Naive thymus-derived CD8-positive, alpha-beta T cell (primary cell): ENCODE measurements around the gene PLD1. TPM values are rescaled to one million over a fixed set of nuclear protein-coding genes. Genes with fewer than 3 reads are reported as not detected.
A peak's percentile ranks its signal among the peaks of the same experiment; 100 is the strongest.
"Not testable (repeated sequence)": the region's sequence is repeated elsewhere in the genome, so short reads cannot be mapped to it uniquely, and the experiment has no call there.

Source experiments
- ATAC-seq, 2 donors: fragments of 150-1000 bp; cut with Tn5 transposase in 1 of 2; sonication (Bioruptor Pico), chemical (Tn5 transposase) in 1 of 2; 1 replicate in 1 of 2; 2 replicates in 1 of 2; pipeline ENCODE4 v1.10.0; 2021; ENCODE audit warnings: mild to moderate bottlenecking in 2 of 2, moderate library complexity in 2 of 2
- POLR2A ChIA-PET: fragments of 350-600 bp; sonication (Branson Sonifier 250); formaldehyde crosslinking; loops from one replicate; lab custom pipeline; 2021; ENCODE audit warnings: antibody characterized with exemption; lab: Charles Lee
- DNase-seq, 10 donors: peaks; one replicate each; pipeline versions ENCODE4 v3.0.0 to v3.0.0-alpha.2; 2020 to 2022
- H3K27ac Mint-ChIP-seq, 10 donors: one replicate each; pipeline ENCODE4 v1.8.0; 2020 to 2022; ENCODE audit warnings: mild to moderate bottlenecking in 10 of 10, mixed read lengths in 10 of 10, moderate library complexity in 4 of 10, inconsistent platforms in 1 of 10
- H3K27me3 Mint-ChIP-seq, 5 donors: one replicate each; pipeline ENCODE4 v1.8.0; 2021 to 2022; ENCODE audit warnings: mixed read lengths in 5 of 5
- H3K36me3 Mint-ChIP-seq, 3 donors: one replicate each; pipeline ENCODE4 v1.8.0; 2020 to 2022; ENCODE audit warnings: mixed read lengths in 3 of 3, mild to moderate bottlenecking in 2 of 3, inconsistent platforms in 1 of 3
- H3K4me1 Mint-ChIP-seq, 4 donors: one replicate each; pipeline ENCODE4 v1.8.0; 2021 to 2022; ENCODE audit warnings: mixed read lengths in 4 of 4
- H3K4me3 Mint-ChIP-seq, 10 donors: one replicate each; pipeline ENCODE4 v1.8.0; 2020 to 2022; ENCODE audit warnings: mild to moderate bottlenecking in 10 of 10, mixed read lengths in 10 of 10, moderate library complexity in 6 of 10, inconsistent platforms in 1 of 10
- H3K9me3 Mint-ChIP-seq, 9 donors: one replicate each; pipeline ENCODE4 v1.8.0; 2020 to 2022; ENCODE audit warnings: mixed read lengths in 9 of 9, mild to moderate bottlenecking in 3 of 9, inconsistent platforms in 1 of 9, moderate library complexity in 1 of 9
- polyA plus RNA-seq, 3 donors: library from polyadenylated mRNA; unstranded; fragments of 300-500 nt; fragmentation: Illumina TruSeq; gene quantifications; one replicate each; pipeline ENCODE4 v1.2.3, GENCODE V29; 2021
- total RNA-seq, 8 experiments: library from RNA in 2 of 8; stranded (reverse) in 2 of 8; gene quantifications; one replicate each; pipeline ENCODE4 v1.2.3 and lab custom pipeline; 2021 to 2026

The PLD1 gene
- total and polyA plus RNA-seq, 5 experiments from 2014 or later = 0.38 to 0.44 TPM; not detected in 3

- Mint-ChIP-seq H3K36me3 (no peaks in the 10 kb centered on the region), H3K27ac (no peak overlapping the region), H3K27me3 (peaks cover 0 to 5% (median 0%) of the 10 kb centered on the region in 5 donors), H3K4me3 (no peak overlapping the region), H3K4me1 (no peaks in the 10 kb centered on the region), H3K9me3 (no peaks in the 10 kb centered on the region)
- no peak for DNase-seq
- POLR2A ChIA-PET = no interaction called here
- no peak for ATAC-seq
These were observed 167.2 kb downstream of the PLD1 start for GRCh38 chr3:171643033-171643432.

- no peaks in the 10 kb centered on the region for H3K36me3 Mint-ChIP-seq
- no peaks in the 10 kb centered on the region for H3K4me1 Mint-ChIP-seq
- H3K4me3 Mint-ChIP-seq = no peak overlapping the region
- H3K27me3 Mint-ChIP-seq = peaks cover 0 to 5% (median 0%) of the 10 kb centered on the region in 5 donors
- DNase-seq (no peak), ATAC-seq (no peak)
- POLR2A ChIA-PET = no interaction called here
- no peak overlapping the region for H3K27ac Mint-ChIP-seq
- no peaks in the 10 kb centered on the region for H3K9me3 Mint-ChIP-seq
These were observed 169.5 kb downstream of the PLD1 start for GRCh38 chr3:171640520-171641412.

- peaks cover 0 to 3% (median 0%) of the 10 kb centered on the region in 5 donors for H3K27me3 Mint-ChIP-seq
- POLR2A ChIA-PET = interaction anchor here (0.5 kb wide), 1 partner anchor 49 kb away, joined by 6 read pairs; no protein-coding TSS in a partner anchor
- no peak overlapping the region for H3K4me3 Mint-ChIP-seq
- H3K36me3 Mint-ChIP-seq = no peaks in the 10 kb centered on the region
- H3K4me1 Mint-ChIP-seq = no peaks in the 10 kb centered on the region
- no peak overlapping the region for H3K27ac Mint-ChIP-seq
- H3K9me3 Mint-ChIP-seq = no peaks in the 10 kb centered on the region
- no peak for DNase-seq
- no peak for ATAC-seq
These were observed 173.6 kb downstream of the PLD1 start for GRCh38 chr3:171636666-171637065.

GRCh38 chr3:171632766-171633165 lies 177.5 kb downstream of the PLD1 start:
- DNase-seq (no peak), ATAC-seq (no peak)
- Mint-ChIP-seq H3K27me3 (peaks cover 0 to 3% (median 0%) of the 10 kb centered on the region in 5 donors), H3K4me3 (no peak overlapping the region), H3K4me1 (no peaks in the 10 kb centered on the region), H3K9me3 (peaks cover 0 to 3% (median 0%) of the 10 kb centered on the region in 9 donors), H3K27ac (no peak overlapping the region), H3K36me3 (peaks cover 0 to 2% (median 0%) of the 10 kb centered on the region in 3 donors)
- POLR2A ChIA-PET = no interaction called here

- Mint-ChIP-seq H3K9me3 (peaks cover 0 to 24% (median 9%) of the 10 kb centered on the region in 9 donors), H3K36me3 (peaks cover 0 to 13% (median 6%) of the 10 kb centered on the region in 3 donors)
- POLR2A ChIA-PET, H3K4me3 Mint-ChIP-seq, ATAC-seq, H3K4me1 Mint-ChIP-seq, H3K27me3 Mint-ChIP-seq, DNase-seq, H3K27ac Mint-ChIP-seq: not testable (repeated sequence)
These were observed 183.5 kb downstream of the PLD1 start for GRCh38 chr3:171626799-171627198.

GRCh38 chr3:171622126-171622525 lies 188.2 kb downstream of the PLD1 start:
- peaks cover 0 to 13% (median 4%) of the 10 kb centered on the region in 3 donors for H3K36me3 Mint-ChIP-seq
- H3K27ac Mint-ChIP-seq = no peak overlapping the region
- H3K4me3 Mint-ChIP-seq = no peak overlapping the region
- H3K27me3 Mint-ChIP-seq = peaks cover 0 to 6% (median 0%) of the 10 kb centered on the region in 5 donors
- POLR2A ChIA-PET = no interaction called here
- peaks cover 0 to 24% (median 9%) of the 10 kb centered on the region in 9 donors for H3K9me3 Mint-ChIP-seq
- ATAC-seq (no peak), DNase-seq (no peak)
- H3K4me1 Mint-ChIP-seq = no peaks in the 10 kb centered on the region

- peaks cover 0 to 5% (median 2%) of the 10 kb centered on the region in 5 donors for H3K27me3 Mint-ChIP-seq
- H3K4me3 Mint-ChIP-seq = no peak overlapping the region
- POLR2A ChIA-PET = no interaction called here
These were observed 189.4 kb downstream of the PLD1 start for GRCh38 chr3:171620825-171621434.

GRCh38 chr3:171616798-171617197 lies 193.5 kb downstream of the PLD1 start:
- no peak overlapping the region for H3K27ac Mint-ChIP-seq
- DNase-seq (no peak), ATAC-seq (no peak)
- no peaks in the 10 kb centered on the region for H3K36me3 Mint-ChIP-seq
- no peaks in the 10 kb centered on the region for H3K4me1 Mint-ChIP-seq
- H3K4me3 Mint-ChIP-seq = no peak overlapping the region
- peaks cover 0 to 7% (median 0%) of the 10 kb centered on the region in 5 donors for H3K27me3 Mint-ChIP-seq
- no peaks in the 10 kb centered on the region for H3K9me3 Mint-ChIP-seq
- POLR2A ChIA-PET = no interaction called here

More at GRCh38 chr3:171620825-171621434, 189.4 kb downstream of the PLD1 start:
- H3K9me3 Mint-ChIP-seq = peaks cover 0 to 18% (median 6%) of the 10 kb centered on the region in 9 donors
- H3K4me1 Mint-ChIP-seq = no peaks in the 10 kb centered on the region
- peaks cover 0 to 13% (median 4%) of the 10 kb centered on the region in 3 donors for H3K36me3 Mint-ChIP-seq
- ATAC-seq (no peak), DNase-seq (no peak)
- no peak overlapping the region for H3K27ac Mint-ChIP-seq

GRCh38 chr3:171615686-171616085 lies 194.6 kb downstream of the PLD1 start:
- H3K27ac Mint-ChIP-seq = no peak overlapping the region
- H3K36me3 Mint-ChIP-seq = no peaks in the 10 kb centered on the region
- H3K9me3 Mint-ChIP-seq = no peaks in the 10 kb centered on the region

GRCh38 chr3:171615281-171615680 lies 195.0 kb downstream of the PLD1 start:
- Mint-ChIP-seq H3K9me3 (no peaks in the 10 kb centered on the region), H3K27ac (no peak overlapping the region), H3K4me3 (no peak overlapping the region), H3K36me3 (no peaks in the 10 kb centered on the region), H3K27me3 (peaks cover 0 to 6% (median 2%) of the 10 kb centered on the region in 5 donors), H3K4me1 (no peaks in the 10 kb centered on the region)
- no peak for ATAC-seq
- no peak for DNase-seq
- POLR2A ChIA-PET = no interaction called here

More at GRCh38 chr3:171615686-171616085, 194.6 kb downstream of the PLD1 start:
- POLR2A ChIA-PET = no interaction called here
- ATAC-seq = no peak
- DNase-seq = no peak
- H3K27me3 Mint-ChIP-seq = peaks cover 0 to 5% (median 2%) of the 10 kb centered on the region in 5 donors
- no peak overlapping the region for H3K4me3 Mint-ChIP-seq
- H3K4me1 Mint-ChIP-seq = no peaks in the 10 kb centered on the region

- Mint-ChIP-seq H3K36me3 (no peaks in the 10 kb centered on the region), H3K9me3 (no peaks in the 10 kb centered on the region), H3K27me3 (peaks cover 0 to 6% (median 2%) of the 10 kb centered on the region in 5 donors), H3K4me1 (no peaks in the 10 kb centered on the region), H3K4me3 (no peak overlapping the region), H3K27ac (no peak overlapping the region)
- POLR2A ChIA-PET = no interaction called here
- DNase-seq = peak in 1 of 10 donors; percentile 2
- no peak for ATAC-seq
These were observed 195.9 kb downstream of the PLD1 start for GRCh38 chr3:171614318-171614921.

GRCh38 chr3:171607452-171607851 lies 202.8 kb downstream of the PLD1 start:
- H3K4me3 Mint-ChIP-seq = no peak overlapping the region
- H3K9me3 Mint-ChIP-seq = no peaks in the 10 kb centered on the region
- DNase-seq = no peak
- H3K4me1 Mint-ChIP-seq = no peaks in the 10 kb centered on the region
- H3K36me3 Mint-ChIP-seq = no peaks in the 10 kb centered on the region
- H3K27ac Mint-ChIP-seq = no peak overlapping the region
- ATAC-seq = no peak
- POLR2A ChIA-PET = no interaction called here
- peaks cover 0 to 16% (median 5%) of the 10 kb centered on the region in 5 donors for H3K27me3 Mint-ChIP-seq
